Muscle layer of duodenum (tissue), 2 donors: ENCODE measurements around the gene DNAJC11.

Experiments
- H3K27ac ChIP-seq: one replicate; pipeline ENCODE4 v1.7.0; 2013; ENCODE audit warnings: mild to moderate bottlenecking, low read length
- H3K27me3 ChIP-seq: one replicate; pipeline ENCODE4 v1.7.0; 2013; ENCODE audit warnings: low read depth, mild to moderate bottlenecking, control low read depth, low read length
- H3K36me3 ChIP-seq, 2 donors: one replicate each; pipeline ENCODE4 v1.7.0; 2013; ENCODE audit warnings: low read length in 2 of 2, control low read depth in 1 of 2, mild to moderate bottlenecking in 1 of 2; ENCODE audit not compliant: insufficient read depth in 2 of 2, control insufficient read depth in 1 of 2
- H3K4me1 ChIP-seq, 2 donors: one replicate each; pipeline ENCODE4 v1.7.0; 2013; ENCODE audit warnings: low read length in 2 of 2, mild to moderate bottlenecking in 2 of 2, control low read depth in 1 of 2, moderate library complexity in 1 of 2; ENCODE audit not compliant: insufficient read depth in 2 of 2, control insufficient read depth in 1 of 2
- H3K4me3 ChIP-seq, 2 donors: one replicate each; pipeline ENCODE4 v1.7.0; 2013; ENCODE audit warnings: low read length in 2 of 2, low read depth in 1 of 2, mild to moderate bottlenecking in 1 of 2
- H3K9me3 ChIP-seq, 2 donors: one replicate each; pipeline ENCODE4 v1.7.0; 2013; ENCODE audit warnings: low read length in 2 of 2, control low read depth in 1 of 2, mild to moderate bottlenecking in 1 of 2; ENCODE audit not compliant: control insufficient read depth in 1 of 2
- donor health status: healthy.

Gene DNAJC11

DNA sequence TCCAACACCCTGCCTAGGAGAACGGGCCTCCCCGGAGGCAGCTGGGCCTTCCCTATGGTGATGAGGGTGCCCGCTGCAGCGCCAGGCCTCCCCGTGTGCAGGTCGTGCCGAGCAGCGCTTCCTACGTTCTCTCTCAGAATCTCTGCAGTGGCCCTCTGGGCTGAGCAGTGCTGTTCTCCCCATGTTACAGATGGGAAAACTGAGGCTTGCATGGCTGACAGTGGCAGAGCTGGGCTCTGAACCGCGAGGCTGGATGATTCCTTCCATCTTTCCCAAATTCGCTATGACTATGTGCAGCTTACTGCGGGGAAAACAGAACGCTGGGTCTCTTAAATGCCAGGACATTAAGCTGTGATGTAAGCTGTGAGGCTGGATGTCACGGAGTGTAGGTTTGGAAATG is 107.8 kb downstream of the DNAJC11 start:
- Histone ChIP-seq H3K27me3 (no peaks in the 10 kb centered on the region), H3K4me1 (peaks cover 10 to 34% of the 10 kb centered on the region in 2 donors), H3K36me3 (peaks cover 56 to 91% of the 10 kb centered on the region in 2 donors), H3K9me3 (no peaks in the 10 kb centered on the region), H3K27ac (no peak overlapping the region), H3K4me3 (no peak overlapping the region)

GRCh38 chr1:6592865-6593593 is 108.6 kb downstream of the DNAJC11 start:
- H3K27ac ChIP-seq: no peak overlapping the region
- peaks cover 10 to 28% of the 10 kb centered on the region in 2 donors for H3K4me1 ChIP-seq
- peaks cover 61 to 92% of the 10 kb centered on the region in 2 donors for H3K36me3 ChIP-seq

GRCh38 chr1:6592441-6592840 is 109.2 kb downstream of the DNAJC11 start:
- H3K27me3 ChIP-seq: no peaks in the 10 kb centered on the region
- no peak overlapping the region for H3K4me3 ChIP-seq
- no peak overlapping the region for H3K27ac ChIP-seq
- no peaks in the 10 kb centered on the region for H3K9me3 ChIP-seq
- peaks cover 56 to 89% of the 10 kb centered on the region in 2 donors for H3K36me3 ChIP-seq
- peaks cover 10 to 28% of the 10 kb centered on the region in 2 donors for H3K4me1 ChIP-seq

More at GRCh38 chr1:6592865-6593593, 108.6 kb downstream of the DNAJC11 start:
- Histone ChIP-seq H3K9me3 (no peaks in the 10 kb centered on the region), H3K4me3 (no peak overlapping the region), H3K27me3 (no peaks in the 10 kb centered on the region)

- Histone ChIP-seq H3K27ac (no peak overlapping the region), H3K9me3 (no peaks in the 10 kb centered on the region), H3K27me3 (no peaks in the 10 kb centered on the region), H3K4me3 (no peak overlapping the region), H3K4me1 (peaks cover 3 to 28% of the 10 kb centered on the region in 2 donors), H3K36me3 (peaks cover 51 to 83% of the 10 kb centered on the region in 2 donors)
Measured at GRCh38 chr1:6591644-6592043, 110.0 kb downstream of the DNAJC11 start.

- Histone ChIP-seq H3K27ac (no peak overlapping the region), H3K4me1 (peaks cover 0 to 26% of the 10 kb centered on the region in 2 donors)
Measured at GRCh38 chr1:6591222-6591621, 110.4 kb downstream of the DNAJC11 start.

DNA sequence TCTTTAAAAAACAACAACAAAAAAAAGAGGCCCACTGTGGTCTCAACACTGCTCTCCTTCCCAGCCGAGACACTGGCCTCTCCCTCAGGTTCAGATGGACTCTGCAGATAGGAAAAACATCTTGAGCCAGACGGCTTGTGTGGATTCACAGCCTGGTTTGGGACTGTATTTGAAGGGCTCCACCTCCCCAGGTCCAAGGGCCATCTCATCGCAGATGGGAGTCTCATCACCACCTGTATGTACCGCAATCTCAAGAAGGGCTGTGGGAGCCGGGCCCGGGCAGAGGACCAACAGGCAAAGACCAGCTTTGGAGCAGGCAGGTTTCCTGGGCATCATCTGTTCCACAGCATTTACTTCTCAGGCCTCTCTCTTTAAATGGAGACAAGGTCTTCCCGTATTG is 111.6 kb downstream of the DNAJC11 start:
- Histone ChIP-seq H3K27ac (no peak overlapping the region), H3K36me3 (peaks cover 40 to 70% of the 10 kb centered on the region in 2 donors), H3K4me1 (peaks cover 0 to 20% of the 10 kb centered on the region in 2 donors), H3K9me3 (no peaks in the 10 kb centered on the region), H3K4me3 (no peak overlapping the region), H3K27me3 (no peaks in the 10 kb centered on the region)

More at GRCh38 chr1:6591222-6591621, 110.4 kb downstream of the DNAJC11 start:
- no peaks in the 10 kb centered on the region for H3K9me3 ChIP-seq
- H3K4me3 ChIP-seq: no peak overlapping the region
- H3K27me3 ChIP-seq: no peaks in the 10 kb centered on the region
- H3K36me3 ChIP-seq: peaks cover 47 to 81% of the 10 kb centered on the region in 2 donors

GRCh38 chr1:6588893-6589520 is 112.6 kb downstream of the DNAJC11 start:
- no peaks in the 10 kb centered on the region for H3K27me3 ChIP-seq
- no peak overlapping the region for H3K4me3 ChIP-seq
- H3K36me3 ChIP-seq: peaks cover 36 to 60% of the 10 kb centered on the region in 2 donors
- no peaks in the 10 kb centered on the region for H3K9me3 ChIP-seq
- H3K4me1 ChIP-seq: peaks cover 0 to 20% of the 10 kb centered on the region in 2 donors
- H3K27ac ChIP-seq: no peak overlapping the region

DNA sequence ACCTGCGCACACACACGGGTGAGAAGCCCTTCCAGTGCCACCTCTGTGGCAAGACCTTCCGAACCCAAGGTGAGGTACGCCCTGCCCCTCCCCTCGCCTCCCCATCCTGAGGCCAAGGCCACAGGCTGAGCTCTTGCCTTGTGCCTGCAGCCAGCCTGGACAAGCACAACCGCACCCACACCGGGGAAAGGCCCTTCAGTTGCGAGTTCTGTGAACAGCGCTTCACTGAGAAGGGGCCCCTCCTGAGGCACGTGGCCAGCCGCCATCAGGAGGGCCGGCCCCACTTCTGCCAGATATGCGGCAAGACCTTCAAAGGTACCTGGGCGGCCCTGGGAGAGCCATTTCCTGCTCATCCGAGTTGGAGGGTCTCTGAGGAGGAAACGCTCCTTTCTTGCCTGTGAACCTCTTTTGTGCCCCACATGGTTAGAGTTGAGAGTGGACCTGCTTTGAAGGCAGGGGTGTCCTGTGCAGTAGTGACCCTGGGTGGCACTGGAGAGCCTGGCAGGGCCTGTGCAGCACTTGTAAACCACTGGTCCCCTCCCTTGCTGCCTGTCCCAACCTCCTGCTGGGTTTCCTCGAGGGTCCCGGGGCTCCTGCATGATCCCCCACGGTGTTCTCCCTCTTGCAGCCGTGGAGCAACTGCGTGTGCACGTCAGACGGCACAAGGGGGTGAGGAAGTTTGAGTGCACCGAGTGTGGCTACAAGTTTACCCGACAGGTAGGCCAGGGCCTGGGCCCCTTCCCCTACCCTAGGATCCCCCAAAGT is 113.3 kb downstream of the DNAJC11 start:
- Histone ChIP-seq H3K27ac (no peak overlapping the region), H3K4me3 (no peak overlapping the region), H3K36me3 (peaks cover 29 to 53% of the 10 kb centered on the region in 2 donors), H3K9me3 (no peaks in the 10 kb centered on the region), H3K27me3 (no peaks in the 10 kb centered on the region), H3K4me1 (peaks cover 0 to 20% of the 10 kb centered on the region in 2 donors)

GRCh38 chr1:6587261-6588005 is 114.2 kb downstream of the DNAJC11 start:
- Histone ChIP-seq H3K36me3 (peaks cover 20 to 44% of the 10 kb centered on the region in 2 donors), H3K4me1 (peaks cover under 1 to 20% of the 10 kb centered on the region in 2 donors), H3K9me3 (no peaks in the 10 kb centered on the region)

DNA sequence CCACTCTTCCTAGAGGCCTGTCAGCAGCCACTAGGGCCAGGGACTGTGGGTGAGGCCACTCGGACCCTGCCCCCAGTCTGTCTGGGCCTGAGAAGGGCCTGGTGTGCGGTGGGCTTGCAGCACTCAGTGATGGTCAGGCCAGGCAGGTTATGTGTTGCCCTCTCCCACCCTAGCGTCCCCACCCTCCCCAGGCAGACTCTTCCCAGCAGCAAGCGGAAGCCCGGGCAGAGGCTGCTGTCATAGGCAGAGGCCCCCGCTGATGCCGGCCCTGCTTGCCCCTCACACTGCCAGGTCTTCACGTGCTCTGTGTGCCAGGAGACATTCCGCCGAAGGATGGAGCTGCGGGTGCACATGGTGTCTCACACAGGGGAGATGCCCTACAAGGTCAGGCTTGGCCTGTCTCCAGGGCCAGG is 115.2 kb downstream of the DNAJC11 start:
- Histone ChIP-seq H3K27me3 (no peaks in the 10 kb centered on the region), H3K9me3 (no peaks in the 10 kb centered on the region), H3K4me1 (peaks cover 3 to 23% of the 10 kb centered on the region in 2 donors), H3K27ac (no peak overlapping the region), H3K4me3 (no peak overlapping the region), H3K36me3 (peaks cover 13 to 34% of the 10 kb centered on the region in 2 donors)

More at GRCh38 chr1:6587261-6588005, 114.2 kb downstream of the DNAJC11 start:
- Histone ChIP-seq H3K27me3 (no peaks in the 10 kb centered on the region), H3K4me3 (no peak overlapping the region), H3K27ac (no peak overlapping the region)
